BJ (cell line): ENCODE results near the gene PHKB. TPM values are rescaled to one million over a fixed set of nuclear protein-coding genes. Genes with fewer than 3 reads are reported as not detected.

Experiments used
- CTCF ChIA-PET: fragments of 350-600 bp; formaldehyde crosslinking; extraction: SDS; loops from one replicate; lab custom pipeline; 2021; ENCODE audit warnings: antibody characterized with exemption, inconsistent platforms; lab: Yijun Ruan, JAX
- POLR2A ChIA-PET: fragments of 300-600 bp; sonication (Branson Sonifier 250); formaldehyde crosslinking; extraction: SDS; loops from one replicate; lab custom pipeline; 2021; ENCODE audit warnings: antibody characterized with exemption; lab: Charles Lee
- DNase-seq: peaks from one replicate; pipeline ENCODE4 v3.0.0-alpha.2; 2011; ENCODE audit warnings: low read depth
- H3K27me3 ChIP-seq: 2 replicates; pipeline ENCODE4 v1.6.0; 2011; ENCODE audit warnings: low read length; ENCODE audit not compliant: control insufficient read depth, insufficient read depth
- H3K36me3 ChIP-seq: 2 replicates; pipeline ENCODE4 v1.5.1; 2011; ENCODE audit warnings: low read length; ENCODE audit not compliant: control insufficient read depth, insufficient read depth
- H3K4me3 ChIP-seq: 2 replicates; pipeline ENCODE4 v1.5.1; 2011; ENCODE audit warnings: low read depth, mild to moderate bottlenecking, control low read depth, low read length
- CTCF ChIP-seq: IDR thresholded peaks from 2 replicates; pipeline ENCODE4 v1.5.1; 2011; ENCODE audit warnings: low read depth, mild to moderate bottlenecking, control low read depth, inconsistent platforms, low read length, moderate library complexity; ENCODE audit not compliant: insufficient read depth
- polyA plus RNA-seq: library from polyadenylated mRNA; depleted of rRNA; stranded (reverse); fragments of >200 nt; gene quantifications from 2 replicates; pipeline ENCODE4 v1.2.3, GENCODE V29; 2011

Gene PHKB
- polyA plus RNA-seq, 1 experiment = 44.9 TPM

- Histone ChIP-seq H3K36me3 (no peaks in the 10 kb centered on the region), H3K4me3 (no peak overlapping the region), H3K27me3 (no peaks in the 10 kb centered on the region)
- CTCF ChIA-PET = no interaction called here
- POLR2A ChIA-PET = no interaction called here
- TF ChIP-seq CTCF = no peak
- DNase-seq = no peak
Measured at GRCh38 chr16:47644661-47645060, 183.5 kb downstream of the PHKB start.

GRCh38 chr16:47646914-47647313 lies 185.8 kb downstream of the PHKB start:
- Histone ChIP-seq H3K27me3 (no peaks in the 10 kb centered on the region), H3K4me3 (no peak overlapping the region), H3K36me3 (peaks cover 2% of the 10 kb centered on the region; the same call in 1 of the 2 replicates)
- no peak for DNase-seq
- POLR2A ChIA-PET = no interaction called here
- TF ChIP-seq CTCF = no peak
- CTCF ChIA-PET = no interaction called here

- Histone ChIP-seq H3K4me3 (no peak overlapping the region), H3K27me3 (no peaks in the 10 kb centered on the region), H3K36me3 (peaks cover 3% of the 10 kb centered on the region)
- TF ChIP-seq CTCF = no peak
- DNase-seq = no peak
- ChIA-PET POLR2A (no interaction called here), CTCF (no interaction called here)
Measured at GRCh38 chr16:47657032-47657431, 195.9 kb downstream of the PHKB start.

- no peak for DNase-seq
- no peak overlapping the region for H3K4me3 ChIP-seq
- H3K36me3 ChIP-seq = peaks cover 1% of the 10 kb centered on the region; the same call in 1 of the 2 replicates
- ChIA-PET CTCF (interaction anchor here (0.7 to 0.9 kb wide), 2 partner anchors 14 to 149 kb away, joined by 4 read pairs; no protein-coding TSS in a partner anchor), POLR2A (no interaction called here)
- H3K27me3 ChIP-seq = no peaks in the 10 kb centered on the region
- TF ChIP-seq CTCF = no peak
Measured at GRCh38 chr16:47657977-47658376, 196.8 kb downstream of the PHKB start.

GRCh38 chr16:47660540-47660939 lies 199.4 kb downstream of the PHKB start:
- peaks cover 1% of the 10 kb centered on the region; the same call in 1 of the 2 replicates for H3K36me3 ChIP-seq
- H3K27me3 ChIP-seq = no peaks in the 10 kb centered on the region
- ChIA-PET POLR2A (no interaction called here), CTCF (no interaction called here)
- no peak overlapping the region for H3K4me3 ChIP-seq
- DNase-seq = no peak
- no peak for TF ChIP-seq CTCF
